SK-N-SH treated with all-trans-retinoic acid at 6 μM for 48 hours (cell line): ENCODE measurements around the gene LAMA1.

Experiments used
- ATAC-seq: fragments of 200-7000 bp; cut with Tn5 transposase; 3 replicates; pipeline ENCODE4 v1.9.1; 2020; ENCODE audit warnings: mild to moderate bottlenecking, moderate library complexity
- ARNTL ChIP-seq: fragments of 450-650 bp; formaldehyde crosslinking; IDR thresholded peaks from 2 replicates; pipeline ENCODE4 v1.5.0; 2020; ENCODE audit warnings: low read depth, mild to moderate bottlenecking, moderate library complexity, borderline replicate concordance
- BACH2 ChIP-seq: fragments of 250-450 bp; sonication (Bioruptor Pico); IDR thresholded peaks from 2 replicates; pipeline ENCODE4 v1.9.0; 2021; ENCODE audit warnings: mild to moderate bottlenecking, borderline replicate concordance
- CSDC2 ChIP-seq: fragments of 250-450 bp; sonication (Bioruptor Pico); IDR thresholded peaks from 2 replicates; pipeline ENCODE4 v1.5.0; 2020; ENCODE audit warnings: mild to moderate bottlenecking, moderate library complexity
- ESRRG ChIP-seq: fragments of 250-450 bp; sonication (Bioruptor Pico); IDR thresholded peaks from 2 replicates; pipeline ENCODE4 v1.6.1; 2021; ENCODE audit warnings: mild to moderate bottlenecking
- GLIS3 ChIP-seq: fragments of 250-450 bp; sonication (Bioruptor Pico); IDR thresholded peaks from 2 replicates; pipeline ENCODE4 v1.5.0; 2020; ENCODE audit warnings: mild to moderate bottlenecking, moderate library complexity
- ISL1 ChIP-seq: fragments of 250-450 bp; sonication (Bioruptor Pico); IDR thresholded peaks from 2 replicates; pipeline ENCODE4 v2.1.2; 2022; ENCODE audit warnings: mild to moderate bottlenecking, moderate library complexity
- OSR1 ChIP-seq: fragments of 250-450 bp; sonication (Bioruptor Pico); IDR thresholded peaks from 2 replicates; pipeline ENCODE4 v1.8.0; 2022; ENCODE audit warnings: moderate library complexity, mild to moderate bottlenecking, inconsistent platforms
- PPARA ChIP-seq: fragments of 250-450 bp; sonication (Bioruptor Pico); IDR thresholded peaks from 2 replicates; pipeline ENCODE4 v1.5.0; 2020; ENCODE audit warnings: mild to moderate bottlenecking, borderline replicate concordance
- RARB ChIP-seq: fragments of 250-450 bp; sonication (Bioruptor Pico); IDR thresholded peaks from 2 replicates; pipeline ENCODE4 v1.8.0; 2021; ENCODE audit warnings: mild to moderate bottlenecking, moderate library complexity
- SNAI2 ChIP-seq: fragments of 250-450 bp; sonication (Bioruptor Pico); IDR thresholded peaks from 2 replicates; pipeline ENCODE4 v1.5.0; 2020; ENCODE audit warnings: mild to moderate bottlenecking, moderate library complexity
- TCF4 ChIP-seq: fragments of 250-450 bp; sonication (Bioruptor Pico); IDR thresholded peaks from 2 replicates; pipeline ENCODE4 v1.8.0; 2021; ENCODE audit warnings: mild to moderate bottlenecking, moderate library complexity, borderline replicate concordance
- TOX ChIP-seq: fragments of 250-450 bp; sonication (Bioruptor Pico); IDR thresholded peaks from 2 replicates; pipeline ENCODE4 v1.8.0; 2021; ENCODE audit warnings: mild to moderate bottlenecking, moderate library complexity, borderline replicate concordance
- ZFP3 ChIP-seq: fragments of 250-450 bp; sonication (Bioruptor Pico); IDR thresholded peaks from 2 replicates; pipeline ENCODE4 v1.5.0; 2020; ENCODE audit warnings: mild to moderate bottlenecking, moderate library complexity
- ZFP30 ChIP-seq: fragments of 450-650 bp; formaldehyde crosslinking; IDR thresholded peaks from 2 replicates; pipeline ENCODE4 v1.5.0; 2022; ENCODE audit warnings: mild to moderate bottlenecking, moderate library complexity
- ZNF565 ChIP-seq: fragments of 450-650 bp; formaldehyde crosslinking; conservative IDR thresholded peaks from 2 replicates; pipeline ENCODE4 v1.5.0; 2020; ENCODE audit warnings: low read depth, mild to moderate bottlenecking, moderate library complexity
- ZNF70 ChIP-seq: fragments of 450-650 bp; formaldehyde crosslinking; IDR thresholded peaks from 2 replicates; pipeline ENCODE4 v1.5.0; 2020; ENCODE audit warnings: mild to moderate bottlenecking, moderate library complexity
- ZNF8 ChIP-seq: fragments of 450-650 bp; formaldehyde crosslinking; IDR thresholded peaks from 2 replicates; pipeline ENCODE4 v1.5.0; 2020; ENCODE audit warnings: mild to moderate bottlenecking, moderate library complexity
- TF ChIP-seq, protein P1 (sequence below): fragments of 250-450 bp; sonication (Bioruptor Pico); IDR thresholded peaks from 2 replicates; pipeline ENCODE4 v1.5.0; 2020; ENCODE audit warnings: mild to moderate bottlenecking, moderate library complexity
- TF ChIP-seq, protein P2 (sequence below): fragments of 250-450 bp; sonication (Bioruptor Pico); IDR thresholded peaks from 2 replicates; pipeline ENCODE4 v1.5.1; 2021; ENCODE audit warnings: mild to moderate bottlenecking, moderate library complexity
- TF ChIP-seq, protein P3 (sequence below): fragments of 250-450 bp; sonication (Bioruptor Pico); IDR thresholded peaks from 2 replicates; pipeline ENCODE4 v1.5.1; 2020; ENCODE audit warnings: low read depth, mild to moderate bottlenecking, moderate library complexity

The LAMA1 gene

DNA sequence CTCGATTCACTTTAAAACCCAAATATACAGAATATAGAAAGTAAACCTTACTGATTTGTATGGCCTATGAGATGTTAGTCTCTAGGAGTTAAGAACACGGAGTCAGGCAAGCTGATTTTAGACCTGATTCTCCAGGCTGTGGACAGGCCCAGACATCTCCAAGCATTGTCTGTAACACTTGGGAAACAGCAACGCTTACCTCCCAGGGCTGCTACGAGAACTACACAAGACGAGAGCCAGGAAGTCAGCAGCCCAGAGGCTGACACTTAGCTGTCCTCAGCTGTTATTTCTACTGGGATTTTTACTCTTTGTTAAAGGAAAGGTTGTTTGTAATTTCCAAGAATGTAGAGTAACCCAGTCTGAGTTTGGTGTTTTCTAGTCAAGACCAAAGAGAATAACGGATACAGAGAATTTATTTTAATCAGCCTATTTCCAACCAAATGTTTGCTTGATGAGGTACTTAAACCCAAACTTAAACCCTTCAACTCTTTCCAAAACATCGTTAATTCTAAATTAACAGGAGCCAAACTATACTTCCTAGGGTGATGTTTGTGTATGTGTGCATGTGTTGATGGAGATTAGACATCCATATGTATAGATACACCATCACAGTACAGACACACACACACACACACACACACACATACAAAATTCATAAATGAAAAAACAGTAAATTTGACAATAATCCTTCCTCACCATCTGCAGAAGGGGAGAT is 123.4 kb downstream of the LAMA1 start (continued):
- TF ChIP-seq, protein P1, sequence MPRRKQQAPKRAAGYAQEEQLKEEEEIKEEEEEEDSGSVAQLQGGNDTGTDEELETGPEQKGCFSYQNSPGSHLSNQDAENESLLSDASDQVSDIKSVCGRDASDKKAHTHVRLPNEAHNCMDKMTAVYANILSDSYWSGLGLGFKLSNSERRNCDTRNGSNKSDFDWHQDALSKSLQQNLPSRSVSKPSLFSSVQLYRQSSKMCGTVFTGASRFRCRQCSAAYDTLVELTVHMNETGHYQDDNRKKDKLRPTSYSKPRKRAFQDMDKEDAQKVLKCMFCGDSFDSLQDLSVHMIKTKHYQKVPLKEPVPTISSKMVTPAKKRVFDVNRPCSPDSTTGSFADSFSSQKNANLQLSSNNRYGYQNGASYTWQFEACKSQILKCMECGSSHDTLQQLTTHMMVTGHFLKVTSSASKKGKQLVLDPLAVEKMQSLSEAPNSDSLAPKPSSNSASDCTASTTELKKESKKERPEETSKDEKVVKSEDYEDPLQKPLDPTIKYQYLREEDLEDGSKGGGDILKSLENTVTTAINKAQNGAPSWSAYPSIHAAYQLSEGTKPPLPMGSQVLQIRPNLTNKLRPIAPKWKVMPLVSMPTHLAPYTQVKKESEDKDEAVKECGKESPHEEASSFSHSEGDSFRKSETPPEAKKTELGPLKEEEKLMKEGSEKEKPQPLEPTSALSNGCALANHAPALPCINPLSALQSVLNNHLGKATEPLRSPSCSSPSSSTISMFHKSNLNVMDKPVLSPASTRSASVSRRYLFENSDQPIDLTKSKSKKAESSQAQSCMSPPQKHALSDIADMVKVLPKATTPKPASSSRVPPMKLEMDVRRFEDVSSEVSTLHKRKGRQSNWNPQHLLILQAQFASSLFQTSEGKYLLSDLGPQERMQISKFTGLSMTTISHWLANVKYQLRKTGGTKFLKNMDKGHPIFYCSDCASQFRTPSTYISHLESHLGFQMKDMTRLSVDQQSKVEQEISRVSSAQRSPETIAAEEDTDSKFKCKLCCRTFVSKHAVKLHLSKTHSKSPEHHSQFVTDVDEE (CRISPR knock-in tag): no peak

DNA sequence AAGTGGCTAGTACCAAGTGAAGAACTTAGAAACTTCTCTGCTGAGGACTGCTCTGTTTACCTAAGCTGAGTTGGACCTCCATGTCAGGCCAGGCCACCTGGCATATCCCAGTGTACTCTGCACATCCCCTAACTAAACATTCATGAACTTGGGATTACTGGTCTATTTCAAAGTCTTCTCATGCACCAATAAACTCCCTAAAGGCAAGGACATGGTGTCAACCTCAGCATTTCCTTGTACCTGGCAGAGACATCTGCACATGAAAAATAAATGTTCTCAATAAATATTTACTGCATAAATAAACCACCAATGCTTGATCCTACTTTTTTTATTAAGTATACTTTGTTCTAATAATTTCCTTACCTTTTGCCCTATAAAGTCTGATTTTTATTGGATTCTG is 124.8 kb downstream of the LAMA1 start:
- no peak for ATAC-seq
- no peak for TF ChIP-seq GLIS3 (CRISPR knock-in tag)
- no peak for TF ChIP-seq TOX (CRISPR knock-in tag)
- TF ChIP-seq ESRRG: no peak

DNA sequence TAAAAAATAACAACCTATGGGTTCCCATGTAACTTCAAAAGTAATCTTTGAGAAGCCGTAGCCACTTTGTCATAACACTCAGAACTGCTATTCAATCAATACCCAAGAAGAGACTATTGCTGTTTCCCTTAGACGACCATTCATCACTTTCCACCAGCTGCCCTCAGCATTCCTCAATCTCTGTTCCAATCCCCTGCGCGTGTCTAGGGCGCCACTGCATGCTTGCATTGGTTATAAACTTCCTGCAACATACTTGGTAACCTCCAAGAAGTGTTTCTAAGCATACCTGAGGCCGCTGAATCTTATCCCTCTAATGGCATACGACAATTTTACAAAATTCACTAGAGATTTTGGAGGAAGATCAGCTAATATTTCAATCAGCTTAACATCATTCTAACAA is 134.2 kb downstream of the LAMA1 start:
- ATAC-seq: no peak

DNA sequence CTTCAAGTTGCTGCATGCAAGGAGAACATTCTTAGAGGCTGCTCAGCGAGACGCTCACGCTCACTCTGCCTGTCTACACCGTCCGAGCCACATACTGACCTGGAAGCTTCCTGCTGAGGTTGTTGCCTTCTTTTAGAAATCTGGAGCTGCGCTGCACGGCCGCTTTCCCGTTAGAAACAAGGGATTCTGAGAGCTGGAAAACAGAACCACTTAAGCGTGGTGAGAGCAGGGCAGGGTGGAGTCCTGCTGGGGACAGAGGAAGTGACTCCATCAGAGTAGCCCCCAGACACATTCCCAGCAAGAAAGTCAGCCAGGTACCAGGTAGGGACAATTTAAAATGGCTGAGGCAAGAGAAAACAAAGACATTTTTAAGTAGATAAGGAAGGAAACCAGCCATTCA is 135.2 kb downstream of the LAMA1 start:
- no peak for ATAC-seq
- TF ChIP-seq, protein P2, sequence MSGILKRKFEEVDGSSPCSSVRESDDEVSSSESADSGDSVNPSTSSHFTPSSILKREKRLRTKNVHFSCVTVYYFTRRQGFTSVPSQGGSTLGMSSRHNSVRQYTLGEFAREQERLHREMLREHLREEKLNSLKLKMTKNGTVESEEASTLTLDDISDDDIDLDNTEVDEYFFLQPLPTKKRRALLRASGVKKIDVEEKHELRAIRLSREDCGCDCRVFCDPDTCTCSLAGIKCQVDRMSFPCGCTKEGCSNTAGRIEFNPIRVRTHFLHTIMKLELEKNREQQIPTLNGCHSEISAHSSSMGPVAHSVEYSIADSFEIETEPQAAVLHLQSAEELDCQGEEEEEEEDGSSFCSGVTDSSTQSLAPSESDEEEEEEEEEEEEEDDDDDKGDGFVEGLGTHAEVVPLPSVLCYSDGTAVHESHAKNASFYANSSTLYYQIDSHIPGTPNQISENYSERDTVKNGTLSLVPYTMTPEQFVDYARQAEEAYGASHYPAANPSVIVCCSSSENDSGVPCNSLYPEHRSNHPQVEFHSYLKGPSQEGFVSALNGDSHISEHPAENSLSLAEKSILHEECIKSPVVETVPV (CRISPR knock-in tag): no peak
- TF ChIP-seq ZFP3 (CRISPR knock-in tag) (no peak), SNAI2 (CRISPR knock-in tag) (no peak), PPARA (no peak), ZNF8 (CRISPR knock-in tag) (no peak), RARB (CRISPR knock-in tag) (no peak), OSR1 (CRISPR knock-in tag) (no peak), ZNF565 (no peak), TOX (CRISPR knock-in tag) (no peak), BACH2 (CRISPR knock-in tag) (no peak), GLIS3 (CRISPR knock-in tag) (no peak), ZNF70 (no peak), ARNTL (CRISPR knock-in tag) (no peak), ISL1 (no peak), CSDC2 (no peak)
- TF ChIP-seq, protein P3, sequence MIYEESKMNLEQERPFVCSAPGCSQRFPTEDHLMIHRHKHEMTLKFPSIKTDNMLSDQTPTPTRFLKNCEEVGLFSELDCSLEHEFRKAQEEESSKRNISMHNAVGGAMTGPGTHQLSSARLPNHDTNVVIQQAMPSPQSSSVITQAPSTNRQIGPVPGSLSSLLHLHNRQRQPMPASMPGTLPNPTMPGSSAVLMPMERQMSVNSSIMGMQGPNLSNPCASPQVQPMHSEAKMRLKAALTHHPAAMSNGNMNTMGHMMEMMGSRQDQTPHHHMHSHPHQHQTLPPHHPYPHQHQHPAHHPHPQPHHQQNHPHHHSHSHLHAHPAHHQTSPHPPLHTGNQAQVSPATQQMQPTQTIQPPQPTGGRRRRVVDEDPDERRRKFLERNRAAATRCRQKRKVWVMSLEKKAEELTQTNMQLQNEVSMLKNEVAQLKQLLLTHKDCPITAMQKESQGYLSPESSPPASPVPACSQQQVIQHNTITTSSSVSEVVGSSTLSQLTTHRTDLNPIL: no peak
- TF ChIP-seq, protein P1 (CRISPR knock-in tag): no peak
- TF ChIP-seq, all 23 proteins: peak for 0

More for the DNA sequence above, 134.2 kb downstream of the LAMA1 start:
- TF ChIP-seq, protein P1 (CRISPR knock-in tag): no peak
- TF ChIP-seq TCF4 (CRISPR knock-in tag) (no peak), ZFP30 (CRISPR knock-in tag) (no peak), PPARA (no peak), ISL1 (no peak), ZNF70 (no peak)
